GM19035 (cell line): ENCODE data around the gene TMEM135.

Source experiments
- ATAC-seq: cut with Tn5 transposase; IDR thresholded peaks from one replicate; pipeline ENCODE4 v1.9.1; 2021; ENCODE audit not compliant: unreplicated experiment

The TMEM135 gene

GRCh38 chr11:87298155-87298554 is 260.4 kb downstream of the TMEM135 start:
- ATAC-seq, result no peak

DNA sequence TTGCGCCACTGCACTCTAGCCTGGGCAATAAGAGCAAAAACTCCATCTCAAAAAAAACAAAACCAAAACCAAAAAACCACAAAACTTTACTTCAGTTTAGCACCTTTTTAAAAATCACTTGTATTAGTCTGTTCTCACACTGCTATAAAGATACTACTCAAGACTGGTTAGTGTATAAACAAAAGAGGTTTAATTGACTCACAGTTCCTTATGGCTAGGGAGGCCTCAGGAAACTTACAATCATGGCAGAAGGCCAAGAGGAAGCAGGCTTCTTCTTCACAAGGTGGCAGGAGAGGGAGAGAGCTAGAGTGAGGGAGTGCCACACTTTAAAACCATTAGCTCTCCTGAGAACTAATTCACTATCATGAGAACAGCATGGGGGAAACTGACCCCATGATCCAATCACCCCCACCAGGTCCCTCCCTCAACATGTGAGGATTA is 261.3 kb downstream of the TMEM135 start:
- ATAC-seq, result no peak

DNA sequence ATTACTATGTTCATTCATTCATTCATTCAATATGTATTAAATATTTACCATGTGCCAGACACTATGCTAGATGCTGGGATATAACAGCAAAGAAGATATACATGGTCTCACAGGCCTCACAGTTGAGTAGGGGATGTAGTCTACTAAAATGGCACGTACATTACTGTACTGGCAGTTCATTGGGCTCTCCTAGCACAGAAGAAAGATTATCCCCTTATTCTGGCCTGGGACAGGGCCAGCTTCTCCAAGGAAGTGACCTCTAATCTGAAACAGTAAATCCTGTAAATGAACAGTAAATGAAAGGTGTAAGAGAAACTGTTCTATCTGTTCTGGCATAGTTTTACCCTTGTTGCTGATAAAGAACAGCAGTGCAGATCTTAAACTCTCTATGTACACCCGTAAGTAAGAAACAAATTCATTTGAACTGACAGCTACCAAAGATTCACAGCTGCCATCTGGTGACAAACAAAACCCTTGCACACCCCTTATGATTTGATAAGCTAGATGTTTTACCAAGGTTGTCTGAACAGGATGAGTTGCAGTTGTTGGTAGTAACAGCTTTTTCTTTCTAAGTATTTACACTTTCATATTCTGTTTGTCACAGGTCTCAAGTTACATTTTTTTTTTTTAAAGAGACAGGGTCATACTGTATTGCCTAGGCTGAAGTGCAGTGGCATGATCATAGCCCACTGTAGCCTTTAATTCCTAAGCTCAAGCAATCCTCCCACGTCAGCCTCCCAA is 263.1 kb downstream of the TMEM135 start:
- peak; percentile 55 for ATAC-seq

DNA sequence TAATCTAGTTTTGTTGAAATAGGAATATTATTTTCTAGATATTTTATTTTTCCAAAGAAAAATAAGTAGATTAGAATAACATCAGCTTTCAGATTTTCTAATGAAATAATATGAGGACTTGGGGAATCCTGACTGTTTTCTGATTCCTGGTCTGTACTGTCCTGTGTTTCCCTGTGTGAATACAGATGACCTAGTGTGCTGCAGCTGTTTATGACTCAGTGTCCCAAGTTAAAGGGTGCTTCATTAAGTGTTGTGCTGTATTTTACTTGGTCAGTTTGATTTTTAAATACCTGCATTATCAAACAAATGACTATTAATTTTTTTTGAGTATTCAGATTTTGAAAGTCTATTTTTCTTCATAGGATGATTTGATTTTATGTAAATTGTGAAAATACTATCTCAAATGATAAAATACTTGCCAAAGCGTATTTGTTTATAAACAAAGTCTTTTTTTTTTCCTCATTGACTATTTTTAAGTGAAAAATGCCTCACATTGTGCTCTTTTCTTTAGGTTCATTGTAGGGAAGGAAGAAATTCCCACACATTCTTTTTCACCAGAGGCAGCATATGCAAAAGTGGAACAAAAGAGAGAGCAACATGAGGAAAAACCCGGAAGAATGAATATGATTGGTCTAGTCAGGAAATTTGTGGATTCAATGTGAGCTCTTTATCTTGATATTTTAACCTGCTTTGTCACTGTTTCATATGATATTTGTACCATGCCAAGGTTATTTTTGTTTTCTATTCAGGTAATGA is 264.2 kb downstream of the TMEM135 start:
- ATAC-seq, result no peak

DNA sequence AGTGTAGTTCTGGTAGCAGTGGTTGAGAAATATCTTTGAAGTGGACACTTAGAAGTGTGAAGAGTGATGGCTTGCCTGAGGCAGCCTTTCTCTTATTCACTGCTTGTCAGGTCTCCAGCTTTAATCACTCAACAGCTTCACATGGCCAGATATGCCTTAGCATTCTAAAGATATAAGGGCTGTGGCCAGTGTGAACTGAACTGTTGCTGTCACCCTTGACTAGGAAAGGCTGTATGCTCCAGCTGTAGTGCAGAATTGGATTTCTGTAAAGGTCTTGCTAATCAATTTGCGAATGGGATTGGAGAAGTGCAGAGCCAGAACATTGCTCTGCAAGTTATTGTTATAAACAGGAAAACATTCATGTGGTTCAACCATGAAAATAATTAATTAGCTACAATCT is 266.7 kb downstream of the TMEM135 start:
- ATAC-seq, result no peak

GRCh38 chr11:87306262-87306851 is 268.6 kb downstream of the TMEM135 start:
- no peak for ATAC-seq

- no peak for ATAC-seq
Measured at GRCh38 chr11:87307101-87307500, 269.4 kb downstream of the TMEM135 start.

DNA sequence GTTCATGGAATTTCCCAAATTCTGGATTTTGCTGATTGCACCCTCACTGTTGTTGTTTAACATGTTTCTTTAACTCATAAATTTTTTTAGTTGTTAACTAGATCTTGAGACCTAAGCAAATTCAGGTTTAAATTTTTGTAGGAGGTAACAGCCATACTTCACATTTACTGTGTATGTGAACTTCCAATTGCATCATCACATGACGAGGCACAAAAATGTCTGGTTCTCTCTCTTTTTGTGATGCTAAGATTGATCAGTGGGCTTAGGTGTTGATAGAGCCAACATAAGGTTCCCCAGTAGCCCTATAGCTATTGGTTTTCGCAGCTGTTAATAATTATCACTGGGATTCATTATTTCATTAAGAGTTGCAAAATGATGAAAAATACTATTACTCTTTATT is 277.5 kb downstream of the TMEM135 start:
- no peak for ATAC-seq

DNA sequence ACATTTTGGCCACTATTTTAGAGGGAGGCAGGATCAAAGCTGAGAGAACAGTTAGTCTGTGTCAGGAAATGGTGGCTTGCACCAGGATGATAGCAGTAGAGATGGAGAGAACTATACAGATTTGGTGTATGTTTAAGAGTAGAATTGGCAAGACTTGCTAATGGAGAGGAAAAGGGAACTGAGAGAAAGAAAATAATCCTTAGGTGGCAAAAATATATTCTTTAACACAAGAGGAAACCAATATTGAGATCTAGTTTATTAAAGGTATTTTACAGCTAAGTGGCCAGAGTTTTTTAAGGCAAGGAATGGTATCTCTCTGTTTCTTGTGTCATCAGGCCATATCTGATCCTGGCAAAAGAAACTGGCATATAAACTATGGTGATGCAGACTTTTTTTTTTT is 278.8 kb downstream of the TMEM135 start:
- no peak for ATAC-seq

- no peak for ATAC-seq
Measured at GRCh38 chr11:87317441-87317840, 279.7 kb downstream of the TMEM135 start.

- no peak for ATAC-seq
Measured at GRCh38 chr11:87320123-87320522, 282.4 kb downstream of the TMEM135 start.

DNA sequence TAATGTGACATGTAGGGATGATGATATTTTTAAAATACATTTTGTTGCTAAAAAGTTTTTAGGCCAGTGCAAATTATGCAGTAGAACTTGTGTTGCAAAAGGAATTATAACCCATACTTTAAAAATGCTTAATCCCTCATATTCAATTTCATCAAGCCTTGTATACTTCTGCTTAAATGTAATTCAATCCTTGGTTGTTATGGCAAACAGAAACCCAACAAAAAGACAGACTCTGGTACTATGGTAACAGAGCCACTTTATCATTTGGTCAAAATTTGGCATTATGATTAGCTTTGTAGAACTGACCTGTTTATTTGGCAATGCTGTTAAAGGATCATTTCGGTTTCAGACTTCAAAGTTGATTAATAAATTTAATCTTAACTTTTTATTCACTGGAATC is 284.8 kb downstream of the TMEM135 start:
- ATAC-seq, result no peak

GRCh38 chr11:87323899-87324298 is 286.2 kb downstream of the TMEM135 start:
- ATAC-seq, result no peak

- ATAC-seq, result peak; percentile 53
Measured at GRCh38 chr11:87324817-87325489, 287.2 kb downstream of the TMEM135 start.

GRCh38 chr11:87325490-87325872 is 287.7 kb downstream of the TMEM135 start:
- no peak for ATAC-seq

DNA sequence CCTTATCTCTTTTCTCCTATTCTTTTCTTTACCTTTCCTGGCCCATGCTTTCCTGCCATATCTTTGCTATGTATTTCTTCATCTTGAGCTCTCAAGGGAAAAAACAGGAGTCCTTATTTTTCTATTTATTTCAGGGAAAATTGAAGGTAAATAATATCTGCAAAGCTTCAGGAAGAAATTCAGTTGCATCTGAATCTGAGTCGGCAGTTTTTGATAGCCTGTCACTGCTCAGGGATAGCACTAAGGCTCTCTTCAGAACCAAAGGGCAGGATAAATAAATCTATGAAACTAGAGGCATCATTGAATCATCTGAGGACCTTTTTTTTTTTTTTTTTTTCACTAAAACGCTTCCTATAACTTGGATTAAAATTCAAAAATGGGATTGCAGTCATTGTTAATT is 288.9 kb downstream of the TMEM135 start:
- ATAC-seq, result no peak

DNA sequence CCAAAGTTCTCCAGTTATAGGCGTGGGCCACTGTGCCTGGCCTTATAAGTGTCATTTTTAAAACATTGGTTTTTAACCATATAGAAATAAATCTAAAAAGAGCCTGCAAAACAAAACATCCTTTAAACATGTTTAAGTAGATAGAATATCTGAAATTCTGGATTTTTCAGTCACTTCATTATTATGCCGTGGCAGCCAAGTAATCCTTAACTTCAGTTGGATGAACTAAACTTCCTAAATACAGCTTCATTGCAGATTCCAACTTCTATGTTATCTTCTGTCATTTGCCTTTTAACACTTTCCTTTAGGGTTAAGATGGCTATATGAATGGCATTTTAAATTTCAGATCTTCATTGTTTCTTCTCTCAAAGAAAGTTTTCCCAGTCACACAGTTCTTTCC is 291.4 kb downstream of the TMEM135 start:
- no peak for ATAC-seq

DNA sequence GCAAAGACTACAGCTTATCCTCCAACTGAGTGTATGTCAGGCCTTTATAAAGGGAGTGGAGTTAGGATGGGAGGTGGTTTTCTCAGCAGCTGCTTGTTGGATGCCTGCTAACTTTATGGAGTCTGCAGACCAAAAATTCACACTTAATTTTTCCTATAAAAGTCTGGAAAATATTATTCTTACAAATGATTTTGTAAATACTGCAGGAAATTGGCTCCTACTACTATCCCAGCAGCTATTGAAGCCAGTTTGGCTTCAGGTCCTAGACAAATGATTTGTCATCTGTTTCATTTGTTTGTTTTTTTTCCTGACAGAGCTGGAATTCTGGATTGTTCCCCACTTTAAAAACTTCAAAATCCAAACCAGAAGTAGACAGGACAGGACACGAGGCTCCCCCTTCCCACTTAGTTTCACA is 292.5 kb downstream of the TMEM135 start:
- ATAC-seq, result no peak

- no peak for ATAC-seq
Measured at GRCh38 chr11:87331273-87331672, 293.5 kb downstream of the TMEM135 start.

DNA sequence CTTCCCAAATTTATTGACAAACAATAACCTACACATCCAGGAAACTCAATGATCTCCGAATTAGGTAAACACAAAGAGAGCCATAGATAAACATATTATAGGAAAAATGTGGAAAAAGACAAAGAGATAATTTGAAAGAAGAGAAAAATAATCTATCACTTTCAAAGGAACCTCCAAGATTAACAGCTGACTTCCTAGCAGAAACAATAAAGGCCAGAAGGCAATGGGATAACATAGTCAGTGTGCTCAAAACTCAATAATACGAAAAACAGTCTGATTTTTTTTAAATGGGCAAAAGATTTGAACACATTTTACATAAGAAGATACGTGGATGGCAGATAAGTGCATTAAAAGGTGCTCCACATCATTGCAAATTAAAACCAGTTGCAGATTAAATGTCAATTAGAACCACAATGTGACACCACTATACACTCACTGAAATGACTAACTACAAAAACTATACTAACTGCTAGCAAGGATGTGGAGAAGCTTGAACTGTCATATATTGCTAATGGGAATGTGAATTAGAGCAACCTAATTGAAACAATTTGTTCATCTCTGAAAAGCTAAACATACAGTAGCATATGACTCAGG is 300.4 kb downstream of the TMEM135 start:
- no peak for ATAC-seq

DNA sequence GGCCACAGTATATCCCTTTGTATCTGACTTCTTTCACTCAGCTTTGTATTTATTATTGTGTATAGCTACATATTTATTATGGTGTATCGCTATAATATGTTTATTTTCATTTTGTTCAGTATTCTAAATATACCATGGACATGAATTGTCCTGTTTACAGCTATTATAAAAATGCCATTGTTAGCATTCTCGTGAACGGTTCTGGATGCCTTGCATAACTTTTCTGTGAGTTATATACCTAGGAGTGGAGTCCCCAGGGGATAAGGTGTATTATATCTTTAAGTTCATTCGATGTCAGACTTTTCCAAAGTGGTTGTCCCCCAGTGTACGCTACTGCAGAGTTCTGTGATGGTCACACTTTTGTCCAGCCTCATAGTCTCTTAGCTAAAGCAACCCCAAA is 301.7 kb downstream of the TMEM135 start:
- no peak for ATAC-seq
